ENCODE measurements around the gene INSIG2.
"Not testable (repeated sequence)": the region's sequence is repeated elsewhere in the genome, so short reads cannot be mapped to it uniquely, and the experiment has no call there.

Gene INSIG2

GRCh38 chr2:118091140-118091478, 2.8 kb downstream of the INSIG2 start:
- TF ChIP-seq, protein P1, sequence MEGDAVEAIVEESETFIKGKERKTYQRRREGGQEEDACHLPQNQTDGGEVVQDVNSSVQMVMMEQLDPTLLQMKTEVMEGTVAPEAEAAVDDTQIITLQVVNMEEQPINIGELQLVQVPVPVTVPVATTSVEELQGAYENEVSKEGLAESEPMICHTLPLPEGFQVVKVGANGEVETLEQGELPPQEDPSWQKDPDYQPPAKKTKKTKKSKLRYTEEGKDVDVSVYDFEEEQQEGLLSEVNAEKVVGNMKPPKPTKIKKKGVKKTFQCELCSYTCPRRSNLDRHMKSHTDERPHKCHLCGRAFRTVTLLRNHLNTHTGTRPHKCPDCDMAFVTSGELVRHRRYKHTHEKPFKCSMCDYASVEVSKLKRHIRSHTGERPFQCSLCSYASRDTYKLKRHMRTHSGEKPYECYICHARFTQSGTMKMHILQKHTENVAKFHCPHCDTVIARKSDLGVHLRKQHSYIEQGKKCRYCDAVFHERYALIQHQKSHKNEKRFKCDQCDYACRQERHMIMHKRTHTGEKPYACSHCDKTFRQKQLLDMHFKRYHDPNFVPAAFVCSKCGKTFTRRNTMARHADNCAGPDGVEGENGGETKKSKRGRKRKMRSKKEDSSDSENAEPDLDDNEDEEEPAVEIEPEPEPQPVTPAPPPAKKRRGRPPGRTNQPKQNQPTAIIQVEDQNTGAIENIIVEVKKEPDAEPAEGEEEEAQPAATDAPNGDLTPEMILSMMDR (IDR thresholded peaks at IDR 0.05; ENCODE audit: extremely low read depth, missing control alignments), result no peak
- DNase-seq (ENCODE audit: low spot score), result no peak

- TF ChIP-seq, protein P1 (IDR thresholded peaks at IDR 0.05; ENCODE audit: extremely low read depth, missing control alignments), result no peak
- no peak for DNase-seq (ENCODE audit: low spot score)
These were observed 3.4 kb downstream of the INSIG2 start for GRCh38 chr2:118091631-118092030.

- DNase-seq (ENCODE audit: low spot score), result not testable (repeated sequence)
These were observed 5.8 kb downstream of the INSIG2 start for GRCh38 chr2:118094102-118094501.

- no peak for DNase-seq (ENCODE audit: low spot score)
- TF ChIP-seq, protein P1 (IDR thresholded peaks at IDR 0.05; ENCODE audit: extremely low read depth, missing control alignments), result no peak
These were observed 6.2 kb downstream of the INSIG2 start for GRCh38 chr2:118094503-118094902.

GRCh38 chr2:118095610-118096009, 7.3 kb downstream of the INSIG2 start:
- DNase-seq (ENCODE audit: low spot score), result no peak
- TF ChIP-seq, protein P1 (IDR thresholded peaks at IDR 0.05; ENCODE audit: extremely low read depth, missing control alignments), result no peak

DNA sequence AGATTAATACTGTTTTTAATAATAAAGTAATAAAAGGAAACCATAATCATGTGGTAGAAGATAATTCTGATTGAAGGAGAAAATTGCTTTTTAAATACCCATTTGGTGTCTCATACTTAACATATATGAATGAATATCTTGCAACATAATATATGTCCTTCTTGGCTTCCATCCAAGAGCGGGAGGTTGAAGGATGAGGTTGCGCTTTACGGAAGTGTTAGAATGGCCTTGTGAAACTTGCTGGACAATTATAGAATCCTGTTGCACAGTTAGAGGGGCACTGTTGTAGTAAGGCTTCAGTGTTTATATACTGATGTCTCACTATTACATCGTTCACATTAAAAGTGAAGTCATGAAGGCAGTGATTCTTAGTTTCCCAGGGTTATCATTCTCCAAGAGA, 9.4 kb downstream of the INSIG2 start:
- no peak for DNase-seq (ENCODE audit: low spot score)
- TF ChIP-seq, protein P1 (IDR thresholded peaks at IDR 0.05; ENCODE audit: extremely low read depth, missing control alignments), result no peak

DNA sequence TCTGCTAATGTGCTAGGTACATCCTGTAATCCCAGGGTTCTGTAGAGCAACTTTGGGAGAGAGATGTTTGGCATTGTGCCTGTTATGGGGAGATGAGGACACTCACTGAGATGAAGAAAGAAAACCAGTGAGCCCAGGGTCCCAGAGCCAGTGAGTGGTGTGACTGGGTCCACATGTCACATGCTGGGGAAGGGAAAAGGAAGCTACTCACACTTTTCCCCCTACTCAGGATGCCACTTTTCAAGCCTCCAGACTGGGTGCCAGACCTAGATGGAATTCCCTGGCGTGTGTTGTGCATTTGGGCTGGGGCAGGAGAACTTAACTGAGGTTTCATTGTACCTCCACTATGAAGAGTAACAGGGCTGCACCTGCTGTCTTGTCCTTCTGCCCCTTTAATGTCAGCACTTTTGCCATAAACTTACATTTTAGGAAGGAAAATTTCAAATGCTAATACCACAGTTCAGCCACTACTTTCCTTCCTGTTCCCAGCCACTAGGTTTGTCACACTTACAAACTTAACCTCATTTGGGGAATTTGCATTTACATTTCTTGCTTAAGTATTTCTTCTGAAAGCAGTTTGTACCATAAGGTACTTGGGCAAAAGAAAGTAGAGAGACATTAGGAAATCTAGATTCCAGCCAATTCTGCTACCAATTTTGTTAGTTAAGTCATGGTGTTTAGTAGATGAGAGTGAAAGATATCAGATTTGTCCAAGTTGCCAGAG, 10.2 kb downstream of the INSIG2 start:
- no peak for DNase-seq (ENCODE audit: low spot score)
- TF ChIP-seq, protein P1 (IDR thresholded peaks at IDR 0.05; ENCODE audit: extremely low read depth, missing control alignments), result no peak

GRCh38 chr2:118102433-118103082, 14.3 kb downstream of the INSIG2 start:
- DNase-seq (ENCODE audit: low spot score), result no peak

More at GRCh38 chr2:118102433-118103082, 14.3 kb downstream of the INSIG2 start:
- TF ChIP-seq, protein P1 (IDR thresholded peaks at IDR 0.05; ENCODE audit: extremely low read depth, missing control alignments), result no peak

All from GM20000 (cell line).